GM21390 (cell line): Measurements from ENCODE around the gene ABCC8.
A peak's percentile ranks its signal among the peaks of the same experiment; 100 is the strongest.

Experiments
- ATAC-seq: cut with Tn5 transposase; IDR thresholded peaks from one replicate; pipeline ENCODE4 v1.9.1; 2021; ENCODE audit not compliant: unreplicated experiment

Gene ABCC8

GRCh38 chr11:17389957-17390649, 86.5 kb downstream of the ABCC8 start:
- ATAC-seq, result no peak

DNA sequence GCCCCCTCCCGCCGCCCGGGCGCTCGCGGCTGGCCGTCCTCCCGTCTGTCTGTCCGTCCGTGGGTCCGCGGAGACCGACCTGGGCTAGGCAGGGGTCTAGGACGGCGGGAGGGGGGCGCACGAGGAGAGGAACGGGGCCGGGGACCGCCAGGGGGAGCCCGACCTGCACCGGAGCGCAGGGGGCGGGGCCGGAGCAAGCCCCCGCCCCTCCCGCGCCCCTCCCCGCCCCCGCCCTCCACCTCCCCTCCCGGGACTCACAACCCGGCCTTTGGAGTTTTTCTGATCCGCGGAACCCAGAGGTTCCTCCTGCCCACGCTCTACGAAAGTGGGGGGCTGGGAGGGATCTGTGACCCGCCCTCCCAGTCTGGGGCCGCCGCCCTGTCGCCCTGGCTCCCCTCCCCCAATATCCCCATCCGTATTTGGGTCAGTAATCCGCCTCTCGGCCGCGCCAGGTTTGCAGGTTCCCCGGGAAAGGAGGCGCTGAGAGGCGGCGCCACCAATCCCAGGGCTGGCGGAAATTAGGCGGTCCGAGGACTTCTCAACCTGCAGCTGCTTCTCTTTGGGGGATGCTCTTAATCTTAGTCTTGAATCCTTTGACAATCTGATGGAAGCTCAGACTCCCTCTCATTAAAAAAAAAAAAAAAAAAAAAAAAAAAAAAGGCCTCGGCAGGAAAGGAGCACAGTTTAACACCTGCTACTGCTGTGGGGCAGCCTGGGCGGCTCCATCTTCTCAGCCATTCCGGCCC, 87.3 kb downstream of the ABCC8 start:
- peak; percentile 57 for ATAC-seq

GRCh38 chr11:17388609-17389210, 87.9 kb downstream of the ABCC8 start, which contains the start of gene KCNJ11:
TSS of gene KCNJ11 (minus strand) at chr11:17388659. CDS start at chr11:17388091, 568 bp downstream.
- ATAC-seq, result peak; percentile 50

- no peak for ATAC-seq
Observed at GRCh38 chr11:17387811-17388210, 88.8 kb downstream of the ABCC8 start.

DNA sequence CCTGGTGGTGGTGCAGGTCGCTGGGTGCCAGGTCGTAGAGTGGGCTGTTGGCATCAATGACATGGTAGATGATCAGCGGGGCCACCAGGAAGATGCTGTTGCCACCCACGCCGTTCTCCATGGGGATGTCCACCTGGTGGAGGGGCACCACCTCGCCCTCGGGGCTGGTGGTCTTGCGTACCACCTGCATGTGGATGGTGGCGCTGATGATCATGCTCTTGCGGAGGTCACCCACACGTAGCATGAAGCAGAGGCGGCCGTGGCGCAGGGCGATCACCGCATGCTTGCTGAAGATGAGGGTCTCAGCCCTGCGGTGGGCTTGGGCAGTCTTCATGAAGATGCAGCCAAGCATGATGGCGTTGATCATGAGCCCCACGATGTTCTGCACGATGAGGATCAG, 89.4 kb downstream of the ABCC8 start:
- no peak for ATAC-seq

DNA sequence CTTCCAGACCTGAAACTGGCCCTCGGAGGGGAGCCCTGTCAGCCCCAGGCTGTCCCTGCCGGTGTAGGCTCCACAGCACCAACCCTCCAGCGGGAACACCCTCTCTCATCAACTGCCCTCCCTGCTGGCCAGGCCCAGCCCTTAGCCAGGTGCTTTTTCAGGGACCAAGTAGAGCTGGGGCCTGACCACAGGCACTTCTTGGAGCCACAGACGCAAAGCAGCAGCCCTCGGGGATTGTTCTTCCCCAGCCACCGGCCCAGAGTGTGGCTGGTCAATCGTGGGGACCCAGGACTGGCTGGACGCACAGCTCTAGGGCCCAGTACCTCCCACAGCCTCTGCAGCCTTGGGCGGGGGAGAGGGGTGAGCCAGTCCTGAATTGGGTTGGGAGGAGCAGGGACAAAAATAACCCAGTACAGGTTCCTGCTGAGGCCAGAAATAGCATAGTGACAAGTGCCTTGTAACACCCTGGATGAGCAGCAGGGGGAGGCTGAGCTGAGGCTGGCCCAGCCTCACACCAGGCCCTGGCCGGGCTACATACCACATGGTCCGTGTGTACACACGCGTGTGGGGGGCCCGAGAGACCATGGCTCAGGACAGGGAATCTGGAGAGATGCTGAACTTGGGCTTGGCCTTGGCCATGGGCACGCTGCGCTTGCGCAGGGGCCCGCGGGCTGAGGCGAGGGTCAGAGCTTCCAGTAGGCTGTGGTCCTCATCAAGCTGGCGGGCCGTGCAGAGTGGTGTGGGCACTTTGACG, 90.1 kb downstream of the ABCC8 start:
- ATAC-seq, result peak; percentile 58

DNA sequence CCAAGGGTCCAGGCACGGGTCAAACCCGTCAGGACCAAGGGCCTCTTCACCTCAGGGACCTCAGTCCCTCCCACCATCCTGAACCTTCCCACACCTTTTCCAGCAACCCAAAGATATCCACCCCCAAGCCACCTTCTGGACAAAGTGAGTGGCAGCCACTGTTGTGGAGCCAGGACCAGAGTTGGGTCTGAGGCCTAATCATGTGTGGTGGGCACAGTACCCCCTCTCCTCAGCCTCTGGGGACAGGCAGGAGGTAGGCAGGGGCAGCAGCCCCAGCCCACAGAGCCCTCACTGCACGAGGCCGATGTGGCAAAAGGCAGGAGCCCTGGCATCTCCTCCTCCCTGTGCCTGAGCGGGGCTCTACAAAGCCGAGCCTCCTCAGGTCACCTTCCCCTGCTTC, 90.7 kb downstream of the ABCC8 start:
- no peak for ATAC-seq

- ATAC-seq, result no peak
Observed at GRCh38 chr11:17385492-17385891, 91.2 kb downstream of the ABCC8 start.

- peak; percentile 61 for ATAC-seq
Observed at GRCh38 chr11:17384002-17384511, 92.6 kb downstream of the ABCC8 start.

DNA sequence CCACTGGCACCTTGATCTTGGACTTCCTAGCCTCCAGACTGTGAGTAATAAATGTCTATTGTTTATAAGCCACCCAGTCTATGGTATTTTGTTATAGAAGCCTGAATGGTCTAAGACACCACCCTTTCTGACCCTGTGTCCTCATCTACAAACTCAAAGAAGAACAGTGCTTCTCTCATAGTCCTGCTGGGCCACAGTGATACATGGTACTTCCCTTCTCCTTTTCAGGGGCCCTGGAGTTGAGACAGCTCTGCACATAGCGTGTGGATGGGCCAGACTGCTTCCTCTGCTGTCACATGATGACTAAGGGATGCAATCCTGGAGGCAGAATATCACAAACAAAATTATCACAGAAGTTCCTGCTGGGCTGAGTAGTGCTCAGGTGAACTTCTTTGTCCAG, 93.2 kb downstream of the ABCC8 start:
- ATAC-seq, result no peak

- no peak for ATAC-seq
Observed at GRCh38 chr11:17382046-17382728, 94.5 kb downstream of the ABCC8 start.

GRCh38 chr11:17381156-17381555, 95.5 kb downstream of the ABCC8 start:
- no peak for ATAC-seq

DNA sequence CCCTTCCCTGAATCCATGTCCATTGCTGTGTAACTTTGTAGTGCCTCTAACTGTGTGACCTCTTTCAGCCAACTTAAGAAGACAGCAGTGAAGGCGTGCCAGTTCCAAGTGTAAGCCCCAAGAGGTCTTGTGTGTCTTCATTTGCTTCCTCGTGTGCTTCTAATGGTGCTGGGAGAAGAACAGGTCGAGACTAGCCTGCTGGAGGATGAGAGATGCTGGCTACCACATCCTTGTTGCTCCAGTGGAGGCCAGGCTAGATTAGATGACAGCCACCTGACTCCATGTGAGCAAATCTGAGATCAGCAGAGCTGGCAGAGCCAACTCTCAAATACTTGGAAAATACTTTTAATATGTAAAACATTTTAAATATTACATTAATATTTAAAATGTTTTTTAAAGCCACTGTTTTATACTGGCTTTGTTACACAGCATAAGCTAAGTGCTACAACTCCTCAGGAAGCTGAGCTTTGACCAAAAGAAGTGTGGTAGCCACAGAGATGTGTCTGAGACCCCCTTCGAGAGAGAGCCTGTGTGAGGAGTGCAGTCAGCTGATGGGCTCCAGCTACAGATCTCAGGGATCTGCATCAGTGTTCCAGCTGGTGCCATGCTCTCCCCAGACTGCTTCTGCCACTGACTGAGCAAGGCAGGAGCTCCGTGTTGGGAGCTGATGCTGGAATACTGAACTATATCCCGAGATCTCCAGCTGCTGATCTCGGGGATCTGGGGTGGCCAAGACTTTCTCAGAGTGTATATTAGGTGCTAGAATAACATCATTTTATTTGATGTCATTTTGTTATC, 97.1 kb downstream of the ABCC8 start:
- no peak for ATAC-seq

DNA sequence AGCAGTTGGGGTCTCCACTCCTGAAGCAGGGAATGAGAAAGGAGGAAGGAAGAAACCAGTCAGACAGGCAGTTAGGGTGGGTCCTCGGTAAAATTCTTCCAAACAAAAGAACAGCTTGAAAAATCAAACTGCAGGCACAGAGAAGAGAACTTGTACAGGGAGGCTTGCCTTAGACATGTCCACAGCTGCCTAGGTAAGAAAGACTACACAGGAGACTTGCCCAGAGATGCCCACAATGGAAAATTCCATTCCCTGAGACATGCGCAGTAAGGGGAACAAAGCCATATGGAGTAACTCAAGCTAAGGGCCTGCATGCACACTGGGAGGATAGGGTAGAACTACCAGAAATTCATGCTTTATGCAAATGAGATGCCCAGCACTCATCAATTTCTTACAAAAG, 98.0 kb downstream of the ABCC8 start:
- ATAC-seq, result no peak

DNA sequence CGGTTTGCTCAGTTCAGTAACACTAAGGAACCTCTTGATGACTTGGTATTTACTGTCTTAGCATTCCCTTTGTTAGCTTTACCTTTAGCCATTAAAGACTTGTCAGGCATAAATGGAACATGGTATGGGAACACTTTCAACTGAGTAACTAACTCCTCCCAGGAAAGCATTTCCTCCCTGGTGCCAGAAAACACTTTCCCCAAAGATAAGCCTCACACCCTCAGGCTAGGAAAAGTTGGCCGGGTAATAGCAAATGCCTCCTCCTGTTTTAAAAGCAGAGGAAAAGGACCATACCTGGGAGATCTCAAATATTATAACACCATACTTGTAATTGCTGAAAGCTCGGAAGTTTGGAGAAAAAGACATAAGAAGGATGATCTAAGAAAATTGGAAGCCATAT, 100.2 kb downstream of the ABCC8 start:
- no peak for ATAC-seq

GRCh38 chr11:17375547-17375946, 101.1 kb downstream of the ABCC8 start:
- ATAC-seq, result no peak

- ATAC-seq, result no peak
Observed at GRCh38 chr11:17371614-17372013, 105.0 kb downstream of the ABCC8 start.

GRCh38 chr11:17369684-17370243, 106.9 kb downstream of the ABCC8 start:
- no peak for ATAC-seq

DNA sequence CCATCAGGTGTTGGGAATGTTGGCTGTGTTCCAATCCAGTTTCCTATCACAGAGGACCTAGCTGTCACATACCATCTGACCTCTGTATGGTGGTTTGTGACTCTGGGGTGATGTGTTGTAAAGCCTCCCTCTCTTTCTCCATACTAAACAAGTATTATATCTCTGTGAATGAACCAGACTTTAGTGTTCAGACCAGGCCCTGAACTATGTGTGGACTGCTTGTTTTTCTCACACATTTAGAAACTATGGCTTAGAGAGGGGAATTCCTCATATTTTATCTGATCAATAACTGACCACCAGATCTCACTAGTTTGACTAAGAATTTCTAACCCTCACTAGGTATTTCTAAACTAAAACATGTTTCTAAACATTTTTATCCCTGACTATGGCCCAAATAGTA, 107.6 kb downstream of the ABCC8 start:
- ATAC-seq, result no peak
